Keratinocyte (primary cell): Measurements from ENCODE around the gene ZBTB40. TPM values are rescaled to one million over a fixed set of nuclear protein-coding genes. Genes with fewer than 3 reads are reported as not detected.

Experiments
- DNase-seq: peaks from one replicate; pipeline ENCODE4 v3.0.0-alpha.2; 2011; ENCODE audit warnings: low read depth, missing footprints, low spot score
- FAIRE-seq: peaks from 2 replicates; lab custom pipeline; 2011; peaks lifted over from hg19 to GRCh38; lab: Jason Lieb, UNC
- H2AFZ ChIP-seq: 2 replicates; pipeline ENCODE4 v1.6.0; 2012; ENCODE audit warnings: low read length, control low read depth, inconsistent platforms; ENCODE audit not compliant: control insufficient read depth
- H3K27ac ChIP-seq: 2 replicates; pipeline ENCODE4 v1.5.1; 2011; ENCODE audit warnings: low read length; ENCODE audit not compliant: control insufficient read depth, insufficient read depth
- H3K27me3 ChIP-seq: 3 replicates; pipeline ENCODE4 v1.6.0; 2011; ENCODE audit warnings: low read length; ENCODE audit not compliant: control insufficient read depth, insufficient read depth; ENCODE audit errors: extremely low read depth
- H3K36me3 ChIP-seq, 2 experiments: 2 replicates in 1 of 2; 3 replicates in 1 of 2; pipeline ENCODE4 v1.5.1; 2011; ENCODE audit warnings: low read length in 2 of 2, mild to moderate bottlenecking in 1 of 2; ENCODE audit not compliant: control insufficient read depth in 2 of 2, insufficient read depth in 2 of 2; ENCODE audit errors: extremely low read depth in 1 of 2
- H3K4me1 ChIP-seq: 3 replicates; pipeline ENCODE4 v1.5.1; 2011; ENCODE audit warnings: low read length; ENCODE audit not compliant: control insufficient read depth, insufficient read depth; ENCODE audit errors: extremely low read depth
- H3K4me2 ChIP-seq: 3 replicates; pipeline ENCODE4 v1.6.0; 2011; ENCODE audit warnings: low read depth, low read length; ENCODE audit not compliant: control insufficient read depth, insufficient read depth; ENCODE audit errors: extremely low read depth
- H3K4me3 ChIP-seq, 3 experiments: fragments of 200-600 bp in 1 of 3; sonication (generic) in 1 of 3; 2 replicates in 2 of 3; 3 replicates in 1 of 3; pipeline ENCODE4 v1.5.1; 2011 to 2016; ENCODE audit warnings: low read length in 3 of 3, mild to moderate bottlenecking in 3 of 3, control low read depth in 2 of 3, inconsistent platforms in 1 of 3, low read depth in 1 of 3, mixed read lengths in 1 of 3, mixed run types in 1 of 3, moderate library complexity in 1 of 3; ENCODE audit not compliant: control insufficient read depth in 2 of 3, insufficient read depth in 2 of 3; ENCODE audit errors: extremely low read depth in 1 of 3
- H3K79me2 ChIP-seq: 2 replicates; pipeline ENCODE4 v1.6.0; 2012; ENCODE audit warnings: low read length; ENCODE audit not compliant: control insufficient read depth, insufficient read depth
- H3K9ac ChIP-seq: 3 replicates; pipeline ENCODE4 v1.6.0; 2011; ENCODE audit warnings: low read length; ENCODE audit not compliant: control insufficient read depth, insufficient read depth; ENCODE audit errors: extremely low read depth
- H3K9me1 ChIP-seq: 3 replicates; pipeline ENCODE4 v1.6.0; 2011; ENCODE audit warnings: low read length; ENCODE audit not compliant: control insufficient read depth, insufficient read depth; ENCODE audit errors: extremely low read depth
- H3K9me3 ChIP-seq: 2 replicates; pipeline ENCODE4 v1.5.1; 2012; ENCODE audit warnings: low read depth, low read length; ENCODE audit not compliant: control insufficient read depth
- H4K20me1 ChIP-seq: 3 replicates; pipeline ENCODE4 v1.6.0; 2011; ENCODE audit warnings: low read length; ENCODE audit not compliant: control insufficient read depth, insufficient read depth; ENCODE audit errors: extremely low read depth
- EZH2 ChIP-seq: IDR thresholded peaks from one replicate; pipeline ENCODE4 v1.6.1; 2012; ENCODE audit warnings: inconsistent platforms, mild to moderate bottlenecking, low read length, moderate library complexity
- dilution Hi-C: fragments of 300-500 bp; cut with MboI; formaldehyde crosslinking; loops from one replicate; pipeline ENCODE4 v1.7.0; 2020; ENCODE audit warnings: low sequenced_read_pairs; ENCODE audit not compliant: extremely low pct_ligation_motif_present
- polyA plus RNA-seq, 5 experiments: library from polyadenylated mRNA; depleted of rRNA in 3 of 5; stranded (reverse) in 3 of 5; stranded (forward) in 1 of 5; unstranded in 1 of 5; fragments of >200 nt; gene quantifications; 1 replicate in 1 of 5; 2 replicates in 3 of 5; 3 replicates in 1 of 5; pipeline versions ENCODE4 v1.2.1 to v1.2.3, GENCODE V29; 2011 to 2012; ENCODE audit warnings: missing spikeins in 2 of 5, low read depth in 1 of 5, low replicate concordance in 1 of 5
- TF ChIP-seq, protein P1 (sequence below), 3 experiments: IDR thresholded peaks in 1 of 3; conservative IDR thresholded peaks in 1 of 3; optimal IDR thresholded peaks in 1 of 3; 2 replicates in 2 of 3; 3 replicates in 1 of 3; pipeline versions ENCODE3 to v1.5.1; 2011; ENCODE audit warnings: low read length in 3 of 3, mild to moderate bottlenecking in 3 of 3, moderate library complexity in 2 of 3, control low read depth in 1 of 3, inconsistent platforms in 1 of 3; ENCODE audit not compliant: insufficient read depth in 2 of 3; ENCODE audit errors: extremely low read depth in 1 of 3

Gene ZBTB40
- polyA plus RNA-seq, 1 donor (not counting 4 experiments of a cell fraction or from before 2014, with no cell fraction given) = 5.0 TPM

DNA sequence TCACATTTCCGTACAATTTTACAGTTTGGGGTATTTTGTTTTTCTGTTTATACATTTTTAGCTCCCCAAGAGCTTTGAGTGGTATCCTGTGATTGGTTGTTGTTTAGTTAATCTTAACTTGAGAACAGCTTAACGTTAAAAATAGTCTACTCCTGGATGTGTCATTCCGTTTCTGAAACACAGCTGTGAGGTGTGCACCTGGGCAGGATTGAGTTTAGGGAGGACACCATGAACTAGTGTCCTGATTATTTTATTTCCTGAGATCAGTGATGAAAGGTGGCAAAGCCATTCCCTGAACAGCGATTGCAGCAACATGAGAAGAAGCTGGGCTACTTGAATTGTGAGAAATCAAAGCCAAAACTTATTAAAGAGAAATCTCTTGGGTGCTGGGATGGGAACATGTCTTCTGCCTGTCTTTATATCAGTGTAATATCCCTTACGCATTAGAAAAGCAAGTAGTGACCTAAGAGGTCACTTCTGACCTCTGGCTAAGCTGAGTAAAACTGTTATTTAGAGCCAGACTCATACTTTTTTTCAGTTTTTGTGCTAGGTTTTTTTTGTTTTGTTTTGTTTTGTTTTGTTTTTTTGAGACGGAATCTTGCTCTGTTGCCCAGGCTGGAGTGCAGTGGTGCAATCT is 43.4 kb downstream of the ZBTB40 start:
- FAIRE-seq (no peak), DNase-seq (no peak)
- Histone ChIP-seq H3K27ac (no peak overlapping the region), H4K20me1 (no peaks in the 10 kb centered on the region), H3K27me3 (no peaks in the 10 kb centered on the region), H3K9me1 (no peaks in the 10 kb centered on the region), H3K4me2 (no peak overlapping the region), H3K4me1 (peaks cover 2% of the 10 kb centered on the region), H2AFZ (no peak overlapping the region), H3K9ac (no peak overlapping the region), H3K36me3 (peaks cover 1 to 4% of the 10 kb centered on the region in 2 experiments), H3K79me2 (no peaks in the 10 kb centered on the region), H3K4me3 (no peak overlapping the region), H3K9me3 (no peaks in the 10 kb centered on the region)
- TF ChIP-seq EZH2 = no peak
- TF ChIP-seq, protein P1, sequence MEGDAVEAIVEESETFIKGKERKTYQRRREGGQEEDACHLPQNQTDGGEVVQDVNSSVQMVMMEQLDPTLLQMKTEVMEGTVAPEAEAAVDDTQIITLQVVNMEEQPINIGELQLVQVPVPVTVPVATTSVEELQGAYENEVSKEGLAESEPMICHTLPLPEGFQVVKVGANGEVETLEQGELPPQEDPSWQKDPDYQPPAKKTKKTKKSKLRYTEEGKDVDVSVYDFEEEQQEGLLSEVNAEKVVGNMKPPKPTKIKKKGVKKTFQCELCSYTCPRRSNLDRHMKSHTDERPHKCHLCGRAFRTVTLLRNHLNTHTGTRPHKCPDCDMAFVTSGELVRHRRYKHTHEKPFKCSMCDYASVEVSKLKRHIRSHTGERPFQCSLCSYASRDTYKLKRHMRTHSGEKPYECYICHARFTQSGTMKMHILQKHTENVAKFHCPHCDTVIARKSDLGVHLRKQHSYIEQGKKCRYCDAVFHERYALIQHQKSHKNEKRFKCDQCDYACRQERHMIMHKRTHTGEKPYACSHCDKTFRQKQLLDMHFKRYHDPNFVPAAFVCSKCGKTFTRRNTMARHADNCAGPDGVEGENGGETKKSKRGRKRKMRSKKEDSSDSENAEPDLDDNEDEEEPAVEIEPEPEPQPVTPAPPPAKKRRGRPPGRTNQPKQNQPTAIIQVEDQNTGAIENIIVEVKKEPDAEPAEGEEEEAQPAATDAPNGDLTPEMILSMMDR (optimal IDR thresholded peaks at IDR 0.05 in 1 of 3, IDR thresholded peaks at IDR 0.05 in 1 of 3, conservative IDR thresholded peaks at IDR 0.05 in 1 of 3; ENCODE audit: extremely low read depth in 1 of 3, insufficient read depth in 2 of 3, low read length in 3 of 3) = no peak
- dilution Hi-C loops = no loop called here

DNA sequence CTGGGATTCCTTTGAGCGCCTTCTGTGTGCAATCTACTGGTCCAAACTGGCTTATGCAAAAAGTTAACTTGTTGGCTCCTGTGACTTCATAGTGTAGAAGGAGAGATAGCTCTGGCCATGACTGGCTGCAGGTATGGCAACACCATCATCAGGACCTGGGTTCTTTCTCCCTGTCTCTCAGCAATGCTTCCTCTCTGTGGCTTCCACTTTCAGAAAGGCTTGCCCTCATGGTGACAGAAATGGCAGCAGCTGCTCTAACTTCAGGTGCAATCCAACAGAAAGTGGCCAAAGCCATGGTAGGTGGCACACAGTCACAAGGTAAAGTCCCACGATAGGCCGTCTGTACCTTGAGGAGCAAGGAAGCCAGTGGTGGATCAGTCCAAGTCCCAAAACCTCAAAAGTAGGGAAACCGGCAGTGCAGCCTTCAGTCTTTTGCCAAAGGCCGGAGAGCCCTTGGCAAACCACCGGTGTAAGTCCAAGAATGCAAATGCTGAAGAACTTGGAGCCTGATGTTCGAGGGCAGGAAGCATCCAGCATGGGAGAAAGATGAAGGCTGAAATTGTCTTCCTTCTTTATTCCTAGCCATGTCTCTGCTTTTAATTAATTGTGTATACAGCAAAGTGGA is 45.0 kb downstream of the ZBTB40 start:
- H3K27me3 ChIP-seq = no peaks in the 10 kb centered on the region
- DNase-seq = no peak
- no peak for FAIRE-seq
- TF ChIP-seq, protein P1 (optimal IDR thresholded peaks at IDR 0.05 in 1 of 3, IDR thresholded peaks at IDR 0.05 in 1 of 3, conservative IDR thresholded peaks at IDR 0.05 in 1 of 3; ENCODE audit: extremely low read depth in 1 of 3, insufficient read depth in 2 of 3, low read length in 3 of 3) = no peak
- no peak for TF ChIP-seq EZH2
- H3K9me3 ChIP-seq = no peaks in the 10 kb centered on the region
- H3K4me1 ChIP-seq = peaks cover 10% of the 10 kb centered on the region
- no peak overlapping the region for H3K9ac ChIP-seq
- no peaks in the 10 kb centered on the region for H3K79me2 ChIP-seq
- H3K27ac ChIP-seq = no peak overlapping the region
- no peak overlapping the region for H3K4me3 ChIP-seq
- H3K4me2 ChIP-seq = no peak overlapping the region
- H2AFZ ChIP-seq = no peak overlapping the region
- dilution Hi-C loops = no loop called here
- H3K36me3 ChIP-seq = peaks cover 0 to 3% of the 10 kb centered on the region in 2 experiments
- no peaks in the 10 kb centered on the region for H4K20me1 ChIP-seq
- no peaks in the 10 kb centered on the region for H3K9me1 ChIP-seq
